Measurements from ENCODE around the gene NUP153.
"Not testable (repeated sequence)": the region's sequence is repeated elsewhere in the genome, so short reads cannot be mapped to it uniquely, and the experiment has no call there.

DNA sequence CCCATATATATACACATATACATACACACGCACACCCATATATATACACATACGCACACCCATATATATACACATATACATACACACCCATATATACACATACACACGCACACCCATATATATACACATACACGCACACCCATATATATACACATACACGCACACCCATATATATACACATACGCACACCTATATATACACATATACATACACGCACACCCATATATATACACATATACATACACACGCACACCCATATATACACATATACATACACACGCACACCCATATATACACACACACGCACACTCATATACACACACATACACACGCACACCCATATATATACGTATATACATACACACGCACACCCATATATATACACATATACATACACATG, 120.1 kb downstream of the NUP153 start:
- TF ChIP-seq, protein P1, sequence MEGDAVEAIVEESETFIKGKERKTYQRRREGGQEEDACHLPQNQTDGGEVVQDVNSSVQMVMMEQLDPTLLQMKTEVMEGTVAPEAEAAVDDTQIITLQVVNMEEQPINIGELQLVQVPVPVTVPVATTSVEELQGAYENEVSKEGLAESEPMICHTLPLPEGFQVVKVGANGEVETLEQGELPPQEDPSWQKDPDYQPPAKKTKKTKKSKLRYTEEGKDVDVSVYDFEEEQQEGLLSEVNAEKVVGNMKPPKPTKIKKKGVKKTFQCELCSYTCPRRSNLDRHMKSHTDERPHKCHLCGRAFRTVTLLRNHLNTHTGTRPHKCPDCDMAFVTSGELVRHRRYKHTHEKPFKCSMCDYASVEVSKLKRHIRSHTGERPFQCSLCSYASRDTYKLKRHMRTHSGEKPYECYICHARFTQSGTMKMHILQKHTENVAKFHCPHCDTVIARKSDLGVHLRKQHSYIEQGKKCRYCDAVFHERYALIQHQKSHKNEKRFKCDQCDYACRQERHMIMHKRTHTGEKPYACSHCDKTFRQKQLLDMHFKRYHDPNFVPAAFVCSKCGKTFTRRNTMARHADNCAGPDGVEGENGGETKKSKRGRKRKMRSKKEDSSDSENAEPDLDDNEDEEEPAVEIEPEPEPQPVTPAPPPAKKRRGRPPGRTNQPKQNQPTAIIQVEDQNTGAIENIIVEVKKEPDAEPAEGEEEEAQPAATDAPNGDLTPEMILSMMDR (IDR thresholded peaks at IDR 0.05), result not testable (repeated sequence)
- not testable (repeated sequence) for TF ChIP-seq POLR2A (IDR thresholded peaks at IDR 0.05)
